Left ventricle myocardium superior (tissue), 1 donor: ENCODE measurements around the gene ABHD8. TPM values are rescaled to one million over a fixed set of nuclear protein-coding genes. Genes with fewer than 3 reads are reported as not detected.

Experiments
- ATAC-seq: fragments of 200-7000 bp; cut with Tn5 transposase; one replicate; pipeline ENCODE4 v1.9.1; 2020; ENCODE audit warnings: mild to moderate bottlenecking, moderate library complexity
- DNase-seq: peaks from one replicate; pipeline ENCODE4 v3.0.0-alpha.2; 2020
- intact Hi-C: fragments of 100-400 bp; cut with micrococcal nuclease; formaldehyde crosslinking; loops from one replicate; pipeline ENCODE4 v1.11.0; 2022
- total RNA-seq: library from RNA; stranded (reverse); fragmentation: NEBNext Ultra II Directional; extraction: Animal tissue kit (Norgen Biotek cat#: 25700); gene quantifications from one replicate; pipeline ENCODE4 v1.2.1, GENCODE V29; 2021
- donor health status: DM: no; HTN: yes; CAD: no; lungs with severe emphysema.

Gene ABHD8
- total RNA-seq, 1 donor from 2014 or later = 14.8 TPM

DNA sequence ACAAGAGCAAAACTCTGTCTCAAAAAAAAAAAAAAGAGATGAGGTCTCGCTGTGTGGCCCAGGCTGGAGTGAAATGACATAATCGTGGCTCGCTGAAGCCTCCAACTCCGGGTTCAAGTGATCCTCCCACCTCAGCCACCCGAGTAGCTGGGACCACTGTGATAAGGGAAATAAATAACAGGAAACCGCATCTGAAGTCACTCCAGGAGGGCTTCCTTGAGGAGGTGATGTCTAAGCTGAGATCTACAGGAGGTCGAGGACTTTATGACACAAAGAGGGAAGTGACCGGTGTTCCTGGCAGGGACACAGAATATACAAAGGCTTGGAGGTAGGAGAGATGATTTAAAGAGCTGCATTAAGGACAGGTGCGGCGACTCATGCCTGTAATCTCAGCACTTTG, 48.6 kb downstream of the ABHD8 start:
- ATAC-seq = no peak
- no peak for DNase-seq
- intact Hi-C loops = no loop called here

DNA sequence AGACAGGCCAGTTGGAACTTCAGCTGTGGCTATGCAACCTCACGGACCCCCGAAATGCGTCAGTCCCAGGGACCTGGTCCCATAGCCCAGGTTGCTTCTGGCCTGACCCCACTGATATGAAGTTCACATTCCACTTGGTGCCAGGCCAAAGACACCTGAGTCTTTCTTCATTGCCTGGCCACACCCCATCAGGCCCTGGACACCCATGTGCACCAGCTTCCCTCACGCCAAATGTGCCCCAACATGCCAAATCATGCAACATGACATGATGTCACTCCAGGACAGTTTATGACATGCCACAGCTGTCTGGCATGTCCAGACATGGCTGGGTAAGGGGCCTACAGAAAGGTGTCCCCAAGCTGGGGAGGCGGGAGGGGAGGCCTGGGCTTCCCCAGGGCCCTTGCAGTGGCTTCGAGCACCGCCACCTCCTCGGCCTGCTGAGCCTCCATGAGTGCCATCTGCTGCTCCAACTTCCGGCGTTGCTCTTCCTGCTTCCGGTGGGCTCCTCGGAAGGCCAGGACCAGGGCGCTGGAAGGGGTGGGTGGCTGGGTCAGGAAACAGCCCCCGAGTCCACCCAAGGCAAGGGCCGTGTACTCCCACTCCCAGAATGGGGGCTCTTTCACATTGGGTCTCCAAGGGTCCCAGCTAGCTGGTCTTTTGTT, 53.2 kb downstream of the ABHD8 start:
- intact Hi-C loops = no loop called here
- no peak for DNase-seq
- ATAC-seq = no peak

DNA sequence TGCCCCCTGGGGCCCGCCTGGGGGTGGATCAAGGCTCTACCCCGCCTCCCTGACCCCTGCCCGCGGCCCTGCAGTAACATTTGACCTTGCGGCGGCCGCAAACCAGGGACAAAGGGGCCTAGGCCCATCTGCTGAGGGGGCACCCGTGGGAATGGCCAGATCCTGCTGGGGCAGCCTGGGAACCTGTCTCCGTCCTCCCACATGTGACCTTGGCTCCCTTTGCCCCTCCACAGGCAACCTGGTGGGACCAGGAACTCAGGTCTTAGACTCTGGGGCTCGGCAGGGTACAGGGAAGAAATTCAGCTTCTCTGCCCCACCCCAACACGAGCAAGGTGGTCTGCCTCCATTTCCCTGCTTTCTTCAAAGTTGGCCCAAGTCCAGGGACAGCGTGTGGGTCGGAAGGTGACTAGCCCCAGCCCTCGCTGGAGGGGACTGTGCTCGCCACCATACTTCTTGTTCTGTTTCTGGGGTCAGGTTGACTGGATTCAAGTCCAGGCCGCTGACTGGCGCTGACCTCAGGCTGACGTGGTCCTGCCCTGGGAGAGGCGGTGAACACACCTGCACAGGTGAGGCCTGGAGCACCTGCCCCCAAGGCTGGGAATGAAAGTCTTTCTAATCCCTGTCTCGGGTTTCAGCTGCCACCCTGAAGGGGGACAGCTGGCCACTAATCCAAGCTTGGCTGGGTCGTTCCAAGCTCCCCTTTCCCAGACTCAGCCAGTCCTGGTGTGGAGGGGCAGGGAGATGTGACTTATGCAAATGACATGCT, 55.0 kb downstream of the ABHD8 start:
- intact Hi-C loops = no loop called here
- ATAC-seq = no peak
- no peak for DNase-seq

DNA sequence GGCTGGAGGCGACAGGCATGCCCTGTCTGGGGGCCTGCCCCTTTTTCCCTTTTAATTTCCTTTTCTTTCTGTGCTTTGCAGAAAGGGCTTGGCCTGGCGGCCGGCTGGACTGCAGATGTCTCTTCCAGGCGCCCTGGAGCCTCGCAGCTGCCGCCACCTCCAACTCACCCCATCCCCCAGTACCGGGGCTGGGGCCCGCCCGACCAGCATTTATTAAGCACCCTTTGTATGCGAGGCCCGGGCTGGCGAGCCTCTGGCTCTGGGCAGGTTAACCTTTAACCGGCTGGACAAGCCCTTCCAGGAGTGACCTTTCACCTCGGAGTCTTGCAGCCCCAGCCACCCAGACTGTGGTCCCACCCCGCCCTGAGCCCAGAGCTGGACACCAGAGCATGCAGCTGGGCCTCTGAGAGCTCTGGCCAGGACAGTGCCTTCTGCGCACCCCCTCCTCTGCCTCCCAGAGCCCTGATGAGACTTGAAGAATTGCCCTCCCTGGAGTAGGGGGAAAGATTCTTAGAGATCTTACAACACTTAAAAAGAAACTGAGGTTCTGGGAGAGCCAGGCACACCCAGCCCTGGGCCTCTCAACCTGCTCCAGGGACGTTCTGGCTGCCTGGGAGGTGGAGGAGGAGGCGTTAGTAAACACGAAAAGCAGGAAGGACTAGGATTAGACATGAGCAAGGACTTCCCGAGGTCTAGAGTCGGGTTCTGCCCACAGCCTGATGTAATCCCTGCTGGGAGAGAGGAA, 56.4 kb downstream of the ABHD8 start:
- peak; percentile 69 for DNase-seq
- intact Hi-C loops = no loop called here
- peak; percentile 10 for ATAC-seq

DNA sequence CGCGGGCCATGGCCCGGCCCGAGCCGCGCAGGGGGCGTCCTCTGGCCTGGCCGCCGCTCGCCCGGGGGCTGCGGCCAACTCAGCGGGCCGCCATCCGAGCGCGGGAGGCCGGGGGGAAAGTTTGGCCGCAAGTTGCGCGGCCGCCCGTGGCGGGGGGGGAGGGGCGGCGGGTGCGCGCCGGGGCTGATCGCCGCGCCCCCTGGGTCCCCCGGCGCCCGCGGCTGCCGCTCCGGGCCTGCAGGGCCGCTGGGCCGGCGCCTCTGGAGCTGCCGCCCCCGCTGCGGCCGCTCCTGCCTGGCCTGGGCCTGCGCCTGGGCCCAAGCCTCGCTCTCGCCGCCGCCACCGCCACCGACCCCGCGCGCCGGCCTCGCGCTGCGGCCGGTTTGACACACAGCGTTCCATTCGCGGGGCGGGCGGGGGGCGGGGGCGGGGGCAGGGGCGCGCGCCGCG, 57.7 kb downstream of the ABHD8 start, which contains the start of gene NR2F6:
Gene NR2F6, minus strand, starts transcription at position 385 of the 450 bp plus-strand sequence. CDS start 699 bp downstream, outside the sequence.
- no peak for DNase-seq
- intact Hi-C loops = no loop called here
- ATAC-seq = no peak

DNA sequence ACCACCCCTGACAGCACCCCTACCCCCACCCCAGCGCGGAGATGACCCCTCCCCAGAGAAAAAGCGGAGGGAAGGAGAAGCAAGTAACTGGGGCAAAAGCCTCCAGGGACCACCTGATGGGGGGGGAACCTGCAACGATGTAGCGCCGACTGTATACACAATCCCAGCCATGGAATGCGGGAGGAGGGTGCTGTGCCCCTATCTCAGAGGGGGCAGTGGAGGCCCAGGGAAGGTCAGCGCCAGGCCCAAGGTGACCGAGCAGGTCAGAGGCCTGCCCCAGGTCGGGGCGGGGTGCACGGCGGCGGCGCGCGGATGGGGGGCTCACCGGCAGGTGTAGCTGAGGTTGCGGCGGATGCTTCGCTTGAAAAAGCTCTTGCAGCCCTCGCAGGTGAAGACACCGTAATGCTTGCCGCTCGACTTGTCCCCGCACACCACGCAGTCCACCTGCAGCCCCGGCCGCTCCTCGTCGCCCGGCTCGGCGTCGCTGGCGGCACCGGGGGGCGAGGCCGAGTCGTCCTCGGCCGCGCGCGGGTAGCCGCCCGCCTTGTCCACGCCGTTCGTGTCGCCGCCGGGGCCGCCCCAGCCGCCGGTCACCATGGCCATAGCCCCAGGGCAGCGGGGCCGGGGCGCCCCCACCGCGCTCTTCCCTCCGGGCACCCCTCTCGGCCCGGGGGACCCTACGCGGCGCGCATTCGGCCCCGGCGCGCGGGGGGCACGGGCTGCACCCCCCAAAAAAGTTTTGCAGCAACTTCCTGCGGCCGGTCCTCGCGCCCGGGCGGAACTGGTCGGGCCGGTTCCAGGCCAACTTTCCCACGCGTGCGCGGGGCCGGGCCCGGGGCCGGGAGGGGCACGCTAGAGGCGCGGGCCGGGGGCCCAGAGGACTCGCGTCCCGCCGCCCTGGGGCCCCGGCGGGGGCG, 58.3 kb downstream of the ABHD8 start:
- DNase-seq (peak; percentile 69), ATAC-seq (no peak)
- intact Hi-C loops = no loop called here

DNA sequence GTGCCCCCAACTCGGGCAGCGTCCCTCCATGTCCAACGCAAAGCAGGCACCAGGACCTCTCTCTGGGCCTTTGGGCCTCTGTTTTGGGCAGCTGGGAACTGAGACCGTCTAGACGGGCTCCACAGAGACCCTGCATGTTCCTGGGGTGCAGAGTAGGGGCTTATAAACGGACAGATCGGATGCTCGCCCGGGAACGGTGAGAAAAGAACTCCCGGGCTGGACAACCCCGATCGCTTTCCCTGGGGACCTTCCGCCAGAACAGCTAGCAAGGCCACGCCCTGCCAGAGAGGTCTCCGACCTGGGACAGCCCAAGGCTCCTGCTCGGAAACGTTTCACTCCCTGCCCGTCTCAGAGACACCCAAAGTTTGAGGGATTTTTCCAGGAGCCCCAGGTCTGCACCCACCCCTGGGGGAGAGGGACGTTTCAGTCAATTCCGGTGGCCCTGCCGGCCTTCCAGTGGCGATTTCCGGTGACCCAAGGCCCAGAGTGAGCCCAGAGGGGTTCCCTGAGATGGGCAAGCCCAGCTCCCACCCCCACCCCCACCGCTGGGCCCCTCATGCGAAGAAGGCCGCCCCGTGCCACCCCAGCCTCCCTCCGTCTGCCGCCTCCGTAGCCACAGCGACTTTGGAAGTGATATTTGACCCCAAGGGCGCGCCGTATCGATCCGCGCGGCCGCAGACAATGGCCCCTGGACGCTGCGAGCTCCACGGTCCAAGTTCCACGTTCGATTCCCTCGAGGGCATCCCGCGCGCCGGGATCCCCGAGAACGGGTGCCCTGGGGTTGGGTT, 59.2 kb downstream of the ABHD8 start:
- intact Hi-C loops = no loop called here
- ATAC-seq (peak; percentile 36), DNase-seq (peak; percentile 80)

DNA sequence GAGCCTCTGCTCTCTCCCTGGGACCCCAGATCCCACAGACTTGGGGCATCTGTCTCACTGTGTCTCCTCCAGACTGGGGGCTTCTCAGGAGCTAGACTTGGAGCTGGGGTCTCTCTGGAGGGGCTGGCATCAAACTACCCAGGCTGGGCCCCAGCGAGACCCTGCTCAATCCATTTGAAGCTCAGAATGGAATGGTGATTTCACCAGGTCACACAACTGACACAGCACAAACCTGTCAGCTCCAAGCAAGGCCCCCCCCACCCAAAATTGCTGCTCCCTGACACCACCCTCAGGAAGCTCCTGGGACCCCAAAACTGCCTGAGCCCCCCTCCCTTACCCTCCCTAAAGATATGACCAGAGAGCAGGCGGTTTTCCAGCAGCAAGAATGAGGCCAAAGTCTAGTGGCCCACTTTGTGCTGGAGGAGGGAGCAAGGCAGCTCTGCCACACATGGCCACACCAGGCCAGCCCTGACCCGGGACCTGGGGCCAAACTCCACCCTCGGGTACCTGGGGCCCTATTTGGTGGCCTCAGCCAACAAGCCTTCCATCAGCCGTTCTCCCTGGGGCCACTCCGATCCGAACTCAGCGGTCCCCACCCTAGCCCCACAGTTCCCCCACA, 59.9 kb downstream of the ABHD8 start:
- intact Hi-C loops = no loop called here
- ATAC-seq = no peak
- no peak for DNase-seq

DNA sequence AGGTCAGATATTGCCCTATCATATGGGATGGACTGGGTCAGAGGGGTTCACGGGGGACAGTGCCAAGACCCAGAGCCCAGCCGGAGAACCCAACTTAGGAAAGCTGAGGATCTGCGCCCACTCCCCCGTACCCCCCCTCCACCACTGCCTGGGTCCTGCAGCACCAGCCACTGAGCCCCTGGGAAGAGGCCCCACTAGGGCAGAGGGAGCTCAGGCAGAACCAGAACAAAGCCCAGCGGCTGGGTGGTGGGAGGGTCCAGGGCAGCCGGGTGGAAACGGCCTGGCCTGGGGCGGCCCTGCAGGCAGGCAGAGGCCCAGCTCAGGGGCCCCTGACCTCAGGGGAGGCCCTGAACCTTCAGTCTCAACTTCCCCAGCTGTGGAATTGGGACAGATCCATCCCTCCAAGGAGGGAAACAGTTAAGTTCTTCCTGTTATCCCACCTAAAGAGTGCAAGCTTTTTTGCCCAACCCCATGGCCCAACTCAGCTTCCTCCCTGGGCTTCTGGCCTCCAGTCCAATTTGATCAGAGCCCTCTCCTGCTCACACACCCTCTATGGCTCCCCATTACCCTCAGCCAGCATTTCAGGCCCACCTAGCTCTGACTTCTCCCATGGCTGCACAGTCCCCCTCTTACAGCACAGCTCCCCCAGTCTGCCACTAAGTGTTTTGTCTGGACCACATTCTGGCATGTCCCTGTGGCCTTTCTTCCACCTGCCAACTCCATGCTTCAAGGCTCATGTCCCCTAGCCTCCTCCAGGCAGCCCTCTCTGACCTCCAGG, 60.6 kb downstream of the ABHD8 start:
- DNase-seq (no peak), ATAC-seq (no peak)
- intact Hi-C loops = no loop called here

Other genes starting within 250 kb of the ABHD8 start
- gene HAUS8, start 228.0 kb downstream of the ABHD8 start, total RNA-seq = 6.1 TPM
- 38.1 TPM for gene MYO9B, start 227.6 kb downstream of the ABHD8 start, total RNA-seq
- 27.4 TPM for gene USE1, start 88.1 kb downstream of the ABHD8 start, total RNA-seq
- gene OCEL1, start 77.2 kb downstream of the ABHD8 start, total RNA-seq = 28.0 TPM
- gene NR2F6, start 57.5 kb downstream of the ABHD8 start, total RNA-seq = 82.4 TPM
- 9.3 TPM for gene USHBP1, start 38.7 kb downstream of the ABHD8 start, total RNA-seq
- gene BABAM1, start 36.0 kb downstream of the ABHD8 start, total RNA-seq = 82.0 TPM
- 0.12 TPM for gene ANKLE1, start 21.5 kb downstream of the ABHD8 start, total RNA-seq
- 242 TPM for gene MRPL34, start 2.4 kb upstream of the ABHD8 start, total RNA-seq
- gene DDA1, start 6.1 kb upstream of the ABHD8 start, total RNA-seq = 31.9 TPM
- 11.7 TPM for gene ANO8, start 31.4 kb upstream of the ABHD8 start, total RNA-seq
- gene GTPBP3, start 34.1 kb upstream of the ABHD8 start, total RNA-seq = 11.5 TPM
- gene PLVAP, start 73.9 kb upstream of the ABHD8 start, total RNA-seq = 22.9 TPM
- not detected for gene CCDC194, start 90.8 kb upstream of the ABHD8 start, total RNA-seq
- gene BST2, start 102.2 kb upstream of the ABHD8 start, total RNA-seq = 49.7 TPM
- 18.9 TPM for gene MVB12A, start 116.6 kb upstream of the ABHD8 start, total RNA-seq
- gene TMEM221, start 145.2 kb upstream of the ABHD8 start, total RNA-seq = not detected
- gene NXNL1, start 157.5 kb upstream of the ABHD8 start, total RNA-seq = not detected
- gene SLC27A1, start 167.1 kb upstream of the ABHD8 start, total RNA-seq = 68.9 TPM
- 19.7 TPM for gene PGLS, start 208.2 kb upstream of the ABHD8 start, total RNA-seq